ENCODE measurements around the gene TLN1.

DNA sequence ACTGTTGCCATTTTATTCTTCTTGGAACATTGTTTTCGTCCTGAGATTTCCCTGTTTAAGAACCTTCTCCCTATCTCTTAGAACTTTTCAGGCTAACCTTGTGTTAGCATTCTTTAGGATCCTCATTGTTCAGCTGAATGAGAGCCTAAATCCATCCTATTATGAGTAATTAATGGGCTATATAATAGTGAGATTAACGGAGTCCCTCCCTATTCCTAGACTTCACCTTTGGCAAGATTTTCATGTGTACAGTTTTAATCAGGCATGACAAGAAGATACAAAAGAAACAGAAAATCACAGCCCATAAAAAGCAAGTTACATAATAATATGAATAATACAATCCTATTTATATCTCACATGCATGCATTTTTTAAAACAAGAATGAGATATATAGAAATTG is 31.2 kb upstream of the TLN1 start:
- TF ChIP-seq EZH2 (IDR thresholded peaks at IDR 0.05; ENCODE audit: insufficient read depth, poor library complexity, severe bottlenecking) (no peak), EZH2phosphoT487 (IDR thresholded peaks at IDR 0.05; ENCODE audit: insufficient read depth, low read depth) (no peak)
